ENCODE results near the gene FAM151A. TPM values are rescaled to one million over a fixed set of nuclear protein-coding genes. Genes with fewer than 3 reads are reported as not detected.

Gene FAM151A
- 0.33 TPM in 1 of 2 replicates, not detected in the other for total RNA-seq
- long read RNA-seq = 0 reads

DNA sequence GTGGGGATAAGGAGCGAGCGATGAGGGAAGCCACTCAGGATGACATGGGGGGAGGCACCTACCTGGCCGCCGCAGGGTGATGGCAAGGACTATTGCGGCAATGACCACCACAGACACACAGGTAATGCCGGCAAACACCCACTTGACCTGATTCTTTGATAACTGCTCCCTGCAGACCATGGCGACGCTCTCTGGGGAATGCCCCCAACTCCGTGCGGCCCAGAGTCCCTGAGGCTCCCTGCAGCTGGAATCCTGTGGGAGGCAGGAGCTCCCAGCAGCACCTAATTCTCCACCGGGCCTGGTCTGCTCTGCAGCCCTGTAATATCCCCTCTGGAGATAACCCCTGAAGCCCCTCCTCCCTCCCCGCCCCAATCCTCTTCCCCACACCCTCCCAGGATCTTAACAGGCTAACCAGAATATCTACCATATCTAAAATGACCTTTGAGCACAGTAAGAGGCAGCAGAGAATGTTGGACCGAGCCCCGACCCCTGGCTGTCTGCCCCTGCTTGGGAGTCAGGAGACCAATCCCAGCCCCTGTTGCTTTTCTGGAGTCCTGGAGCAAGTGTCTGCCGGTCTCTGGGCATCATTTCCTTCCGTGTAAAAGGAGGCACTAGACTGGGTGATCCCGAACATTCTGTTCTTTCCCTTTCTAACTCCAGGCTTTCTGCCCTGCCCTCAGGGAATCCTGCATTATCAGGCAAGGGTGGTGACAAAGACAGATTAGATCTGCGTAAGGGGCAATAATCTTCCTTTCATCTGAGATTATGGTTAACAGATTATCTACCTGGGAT lies at the start of gene FAM151A:
Gene FAM151A (minus strand): TSS at position 310 of the 792 bp plus-strand sequence. CDS start 130 bp downstream, at position 180.
- peak within 1 kb of the TSS; percentile 45 for H3K27ac Mint-ChIP-seq

GRCh38 chr1:54671985-54672608 lies 48.8 kb upstream of the FAM151A start:
- H3K4me3 Mint-ChIP-seq (ENCODE audit: low read depth) = no peak overlapping the region
- no peaks in the 10 kb centered on the region for H3K27me3 Mint-ChIP-seq
- TF ChIP-seq, protein P1, sequence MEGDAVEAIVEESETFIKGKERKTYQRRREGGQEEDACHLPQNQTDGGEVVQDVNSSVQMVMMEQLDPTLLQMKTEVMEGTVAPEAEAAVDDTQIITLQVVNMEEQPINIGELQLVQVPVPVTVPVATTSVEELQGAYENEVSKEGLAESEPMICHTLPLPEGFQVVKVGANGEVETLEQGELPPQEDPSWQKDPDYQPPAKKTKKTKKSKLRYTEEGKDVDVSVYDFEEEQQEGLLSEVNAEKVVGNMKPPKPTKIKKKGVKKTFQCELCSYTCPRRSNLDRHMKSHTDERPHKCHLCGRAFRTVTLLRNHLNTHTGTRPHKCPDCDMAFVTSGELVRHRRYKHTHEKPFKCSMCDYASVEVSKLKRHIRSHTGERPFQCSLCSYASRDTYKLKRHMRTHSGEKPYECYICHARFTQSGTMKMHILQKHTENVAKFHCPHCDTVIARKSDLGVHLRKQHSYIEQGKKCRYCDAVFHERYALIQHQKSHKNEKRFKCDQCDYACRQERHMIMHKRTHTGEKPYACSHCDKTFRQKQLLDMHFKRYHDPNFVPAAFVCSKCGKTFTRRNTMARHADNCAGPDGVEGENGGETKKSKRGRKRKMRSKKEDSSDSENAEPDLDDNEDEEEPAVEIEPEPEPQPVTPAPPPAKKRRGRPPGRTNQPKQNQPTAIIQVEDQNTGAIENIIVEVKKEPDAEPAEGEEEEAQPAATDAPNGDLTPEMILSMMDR (IDR thresholded peaks at IDR 0.05; ENCODE audit: unreplicated experiment) = peak; percentile 76
- peak; percentile 37 for DNase-seq (ENCODE audit: low spot score, unreplicated experiment)
- no peaks in the 10 kb centered on the region for H3K9me3 Mint-ChIP-seq (ENCODE audit: low read depth)
- no peaks in the 10 kb centered on the region for H3K36me3 Mint-ChIP-seq (ENCODE audit: insufficient read depth)
- no peak overlapping the region for H3K27ac Mint-ChIP-seq
- H3K4me1 Mint-ChIP-seq (ENCODE audit: low read depth) = no peaks in the 10 kb centered on the region

More for the DNA sequence above, at the start of gene FAM151A:
- peaks cover 17% of the 10 kb centered on the region for H3K27me3 Mint-ChIP-seq
- H3K9me3 Mint-ChIP-seq (ENCODE audit: low read depth) = no peaks in the 10 kb centered on the region
- H3K4me3 Mint-ChIP-seq (ENCODE audit: low read depth) = no peak within 1 kb of the TSS
- TF ChIP-seq, protein P1 (IDR thresholded peaks at IDR 0.05; ENCODE audit: unreplicated experiment) = no peak
- no peaks in the 10 kb centered on the region for H3K36me3 Mint-ChIP-seq (ENCODE audit: insufficient read depth)
- no peak for DNase-seq (ENCODE audit: low spot score, unreplicated experiment)
- H3K4me1 Mint-ChIP-seq (ENCODE audit: low read depth) = peaks cover 5% of the 10 kb centered on the region

DNA sequence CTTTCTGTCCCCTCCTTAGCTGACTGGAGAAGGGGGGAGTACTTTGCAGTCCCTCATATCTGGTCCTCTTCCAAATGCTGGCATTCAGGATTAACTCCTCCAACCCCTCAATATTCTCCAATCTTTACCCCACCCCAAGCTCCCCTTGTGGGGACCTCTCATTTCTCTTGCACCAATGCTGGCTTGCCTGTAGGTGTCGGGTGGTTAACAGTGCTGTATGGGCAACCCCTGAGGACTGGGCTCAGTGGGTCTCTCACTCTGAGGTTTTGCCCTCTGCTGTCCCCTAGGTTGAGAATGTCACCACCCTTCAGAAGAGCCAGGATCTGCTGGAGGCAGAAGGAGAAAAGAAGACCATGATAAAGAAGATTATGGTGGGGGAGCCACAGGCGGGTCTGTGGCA lies 45.2 kb upstream of the FAM151A start:
- Mint-ChIP-seq H3K9me3 (ENCODE audit: low read depth) (no peaks in the 10 kb centered on the region), H3K36me3 (ENCODE audit: insufficient read depth) (no peaks in the 10 kb centered on the region), H3K27ac (no peak overlapping the region), H3K4me3 (ENCODE audit: low read depth) (no peak overlapping the region), H3K4me1 (ENCODE audit: low read depth) (no peaks in the 10 kb centered on the region), H3K27me3 (no peaks in the 10 kb centered on the region)
- DNase-seq (ENCODE audit: low spot score, unreplicated experiment) = no peak
- TF ChIP-seq, protein P1 (IDR thresholded peaks at IDR 0.05; ENCODE audit: unreplicated experiment) = no peak

DNA sequence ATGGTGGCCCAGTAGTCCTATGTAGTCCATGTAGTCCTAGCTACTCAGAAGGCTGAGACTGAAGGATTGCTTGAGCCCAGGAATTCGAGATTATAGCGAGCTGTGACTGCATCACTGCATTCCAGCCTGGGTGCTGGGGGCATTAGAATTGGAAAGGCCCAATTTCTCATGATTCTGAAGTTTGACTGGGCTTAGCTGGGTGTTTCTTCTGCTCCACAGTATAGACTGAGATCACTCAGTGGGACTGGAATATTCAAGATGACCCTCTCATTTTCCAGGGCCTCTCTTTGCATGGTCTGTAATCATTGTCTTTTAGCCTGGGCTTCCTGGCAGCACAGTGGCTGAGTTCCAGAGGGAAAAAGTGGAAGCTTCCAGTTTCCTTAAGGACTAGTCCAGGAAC lies 44.5 kb upstream of the FAM151A start:
- Mint-ChIP-seq H3K36me3 (ENCODE audit: insufficient read depth) (no peaks in the 10 kb centered on the region), H3K4me3 (ENCODE audit: low read depth) (no peak overlapping the region), H3K27ac (no peak overlapping the region), H3K9me3 (ENCODE audit: low read depth) (no peaks in the 10 kb centered on the region), H3K4me1 (ENCODE audit: low read depth) (no peaks in the 10 kb centered on the region), H3K27me3 (no peaks in the 10 kb centered on the region)
- TF ChIP-seq, protein P1 (IDR thresholded peaks at IDR 0.05; ENCODE audit: unreplicated experiment) = no peak
- no peak for DNase-seq (ENCODE audit: low spot score, unreplicated experiment)

- H3K9me3 Mint-ChIP-seq (ENCODE audit: low read depth) = no peaks in the 10 kb centered on the region
- H3K27ac Mint-ChIP-seq = no peak overlapping the region
- H3K4me3 Mint-ChIP-seq (ENCODE audit: low read depth) = no peak overlapping the region
- no peak for DNase-seq (ENCODE audit: low spot score, unreplicated experiment)
- H3K36me3 Mint-ChIP-seq (ENCODE audit: insufficient read depth) = no peaks in the 10 kb centered on the region
- H3K4me1 Mint-ChIP-seq (ENCODE audit: low read depth) = no peaks in the 10 kb centered on the region
- no peaks in the 10 kb centered on the region for H3K27me3 Mint-ChIP-seq
- TF ChIP-seq, protein P1 (IDR thresholded peaks at IDR 0.05; ENCODE audit: unreplicated experiment) = no peak
Measured at GRCh38 chr1:54666333-54666732, 43.0 kb upstream of the FAM151A start.

Measured in progenitor cell of endocrine pancreas (in vitro differentiated cells).